HepG2 (cell line): ENCODE data around the gene COL5A1.

Experiments used
- TCF7L2 ChIP-seq: IDR thresholded peaks from 2 replicates; pipeline ENCODE4 v1.6.1; 2011; ENCODE audit warnings: mild to moderate bottlenecking, low read depth, low read length, moderate library complexity
- TF ChIP-seq, protein P1 (sequence below): IDR thresholded peaks from 2 replicates; pipeline ENCODE4 v1.6.1; 2012; ENCODE audit warnings: inconsistent platforms

DNA sequence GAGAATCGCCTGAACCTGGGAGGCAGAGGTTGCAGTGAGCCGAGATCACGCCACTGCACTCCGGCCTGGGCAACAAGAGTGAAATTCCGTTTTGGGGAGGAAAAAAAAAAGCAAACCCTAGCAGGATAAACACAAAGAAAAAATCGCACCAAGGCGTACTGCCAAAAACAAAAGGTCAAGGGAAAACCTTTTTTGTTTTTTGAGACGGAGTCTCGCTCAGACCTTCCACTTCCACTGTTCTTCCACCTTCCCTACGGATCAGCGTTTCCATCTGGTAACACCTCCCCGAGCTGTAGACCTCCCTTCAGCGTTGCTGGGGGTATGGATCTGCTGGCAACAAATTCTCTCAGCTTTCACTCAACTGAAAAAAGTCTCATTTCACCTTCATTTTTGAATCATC is 218.9 kb downstream of the COL5A1 start:
- no peak for TF ChIP-seq TCF7L2
- TF ChIP-seq, protein P1, sequence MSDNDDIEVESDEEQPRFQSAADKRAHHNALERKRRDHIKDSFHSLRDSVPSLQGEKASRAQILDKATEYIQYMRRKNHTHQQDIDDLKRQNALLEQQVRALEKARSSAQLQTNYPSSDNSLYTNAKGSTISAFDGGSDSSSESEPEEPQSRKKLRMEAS = no peak
